ENCODE measurements around the gene ADPGK.

- TF ChIP-seq, protein P1, sequence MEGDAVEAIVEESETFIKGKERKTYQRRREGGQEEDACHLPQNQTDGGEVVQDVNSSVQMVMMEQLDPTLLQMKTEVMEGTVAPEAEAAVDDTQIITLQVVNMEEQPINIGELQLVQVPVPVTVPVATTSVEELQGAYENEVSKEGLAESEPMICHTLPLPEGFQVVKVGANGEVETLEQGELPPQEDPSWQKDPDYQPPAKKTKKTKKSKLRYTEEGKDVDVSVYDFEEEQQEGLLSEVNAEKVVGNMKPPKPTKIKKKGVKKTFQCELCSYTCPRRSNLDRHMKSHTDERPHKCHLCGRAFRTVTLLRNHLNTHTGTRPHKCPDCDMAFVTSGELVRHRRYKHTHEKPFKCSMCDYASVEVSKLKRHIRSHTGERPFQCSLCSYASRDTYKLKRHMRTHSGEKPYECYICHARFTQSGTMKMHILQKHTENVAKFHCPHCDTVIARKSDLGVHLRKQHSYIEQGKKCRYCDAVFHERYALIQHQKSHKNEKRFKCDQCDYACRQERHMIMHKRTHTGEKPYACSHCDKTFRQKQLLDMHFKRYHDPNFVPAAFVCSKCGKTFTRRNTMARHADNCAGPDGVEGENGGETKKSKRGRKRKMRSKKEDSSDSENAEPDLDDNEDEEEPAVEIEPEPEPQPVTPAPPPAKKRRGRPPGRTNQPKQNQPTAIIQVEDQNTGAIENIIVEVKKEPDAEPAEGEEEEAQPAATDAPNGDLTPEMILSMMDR (conservative IDR thresholded peaks at IDR 0.05; ENCODE audit: low read depth, low read length): no peak
- no peak for TF ChIP-seq EZH2 (IDR thresholded peaks at IDR 0.05; ENCODE audit: borderline replicate concordance, low read depth, low read length, poor library complexity, severe bottlenecking)
Observed at GRCh38 chr15:72737061-72737460, 46.5 kb downstream of the ADPGK start.

Measured in A673 (cell line).